Natural killer cell (primary cell): Measurements from ENCODE around the gene GAN. TPM values are rescaled to one million over a fixed set of nuclear protein-coding genes. Genes with fewer than 3 reads are reported as not detected.
A peak's percentile ranks its signal among the peaks of the same experiment; 100 is the strongest.

ENCODE experiments used
- ATAC-seq, 3 donors: fragments of 150-1000 bp in 2 of 3; fragments of 200-7000 bp in 1 of 3; cut with Tn5 transposase; 1 replicate in 1 of 3; 2 replicates in 2 of 3; pipeline ENCODE4 v1.10.0; 2021; ENCODE audit warnings: mild to moderate bottlenecking in 2 of 3, moderate library complexity in 2 of 3
- DNase-seq, 2 donors: peaks; one replicate each; pipeline versions ENCODE4 v3.0.0 to v3.0.0-alpha.2; 2013 to 2021; ENCODE audit warnings: mixed read lengths in 1 of 2
- H3K27ac ChIP-seq: one replicate; pipeline ENCODE4 v1.5.1; 2013; ENCODE audit warnings: mild to moderate bottlenecking, low read length
- H3K27me3 ChIP-seq: one replicate; pipeline ENCODE4 v1.6.1; 2013; ENCODE audit warnings: low read length; ENCODE audit not compliant: control insufficient read depth, insufficient read depth
- H3K36me3 ChIP-seq: one replicate; pipeline ENCODE4 v1.6.1; 2013; ENCODE audit warnings: low read length; ENCODE audit not compliant: control insufficient read depth, insufficient read depth
- H3K4me1 ChIP-seq: one replicate; pipeline ENCODE4 v1.6.1; 2013; ENCODE audit warnings: low read length; ENCODE audit not compliant: control insufficient read depth, insufficient read depth
- H3K4me3 ChIP-seq: one replicate; pipeline ENCODE4 v1.5.1; 2013; ENCODE audit warnings: low read length
- H3K9me3 ChIP-seq: one replicate; pipeline ENCODE4 v1.6.1; 2013; ENCODE audit warnings: low read length; ENCODE audit not compliant: control insufficient read depth, insufficient read depth
- H3K27ac Mint-ChIP-seq, 2 donors: one replicate each; pipeline ENCODE4 v1.8.0; 2022; ENCODE audit warnings: mild to moderate bottlenecking in 2 of 2, mixed read lengths in 2 of 2, moderate library complexity in 1 of 2
- H3K27me3 Mint-ChIP-seq, 2 donors: one replicate each; pipeline ENCODE4 v1.8.0; 2022; ENCODE audit warnings: low read depth in 2 of 2, mixed read lengths in 2 of 2
- H3K36me3 Mint-ChIP-seq: one replicate; pipeline ENCODE4 v1.8.0; 2022; ENCODE audit warnings: mixed read lengths
- H3K4me1 Mint-ChIP-seq, 2 donors: one replicate each; pipeline ENCODE4 v1.8.0; 2022; ENCODE audit warnings: mixed read lengths in 2 of 2
- H3K4me3 Mint-ChIP-seq: one replicate; pipeline ENCODE4 v1.8.0; 2022; ENCODE audit warnings: mild to moderate bottlenecking, moderate library complexity, mixed read lengths
- H3K9me3 Mint-ChIP-seq, 2 donors: one replicate each; pipeline ENCODE4 v1.8.0; 2022; ENCODE audit warnings: mixed read lengths in 2 of 2
- CTCF ChIP-seq: fragments of 200-600 bp; IDR thresholded peaks from one replicate; pipeline ENCODE4 v1.8.0; 2022; ENCODE audit warnings: antibody characterized with exemption
- WGBS: methylation state at CpG from one replicate; pipeline ENCODE4 v1.1.7; 2013; ENCODE audit warnings: missing lambda C conversion rate; ENCODE audit not compliant: insufficient coverage; 5-methylcytosine and 5-hydroxymethylcytosine counted together
- intact Hi-C: fragments of 100-400 bp; cut with micrococcal nuclease; formaldehyde crosslinking; loops from one replicate; pipeline ENCODE4 v1.14.2; 2022
- total RNA-seq, 4 donors: library from RNA; stranded (reverse); fragments of 120-200 nt in 1 of 4; gene quantifications; one replicate each; pipeline versions ENCODE4 v1.2.3 to v1.2.4, GENCODE V29; 2013 to 2022

Gene GAN
- total RNA-seq, 3 donors from 2014 or later (not counting 1 experiment from before 2014, with no cell fraction given): 5.9 to 9.9 (median 7.3) TPM

GRCh38 chr16:81431554-81432353 is 117.0 kb downstream of the GAN start:
- H3K9me3 ChIP-seq: no peaks in the 10 kb centered on the region
- no peak overlapping the region for H3K27ac ChIP-seq
- peaks cover 11 to 14% of the 10 kb centered on the region in 2 donors for H3K4me1 Mint-ChIP-seq
- ATAC-seq (no peak), DNase-seq (no peak)
- H3K27me3 Mint-ChIP-seq: no peaks in the 10 kb centered on the region
- H3K36me3 ChIP-seq: no peaks in the 10 kb centered on the region
- peaks cover 9% of the 10 kb centered on the region for H3K4me1 ChIP-seq
- intact Hi-C loops: no loop called here
- H3K4me3 ChIP-seq: no peak overlapping the region
- TF ChIP-seq CTCF: no peak
- WGBS: 89% methylated on average over 23 of the region's 23 CpGs
- H3K27ac Mint-ChIP-seq: peak overlapping the region in 1 of 2 donors; percentile 20
- no peaks in the 10 kb centered on the region for H3K27me3 ChIP-seq
- H3K4me3 Mint-ChIP-seq: no peak overlapping the region
- H3K36me3 Mint-ChIP-seq: no peaks in the 10 kb centered on the region
- H3K9me3 Mint-ChIP-seq: no peaks in the 10 kb centered on the region

- TF ChIP-seq CTCF: no peak
- Mint-ChIP-seq H3K9me3 (no peaks in the 10 kb centered on the region), H3K4me3 (no peak overlapping the region), H3K27ac (no peak overlapping the region), H3K36me3 (no peaks in the 10 kb centered on the region), H3K27me3 (peaks cover 0 to 2% of the 10 kb centered on the region in 2 donors), H3K4me1 (peaks cover 7 to 15% of the 10 kb centered on the region in 2 donors)
- no peaks in the 10 kb centered on the region for H3K36me3 ChIP-seq
- no peaks in the 10 kb centered on the region for H3K27me3 ChIP-seq
- intact Hi-C loops: no loop called here
- H3K9me3 ChIP-seq: no peaks in the 10 kb centered on the region
- peaks cover 12% of the 10 kb centered on the region for H3K4me1 ChIP-seq
- no peak for ATAC-seq
- H3K4me3 ChIP-seq: no peak overlapping the region
- WGBS: 54% methylated on average over 13 of the region's 14 CpGs
- H3K27ac ChIP-seq: no peak overlapping the region
- no peak for DNase-seq
Observed at GRCh38 chr16:81432937-81433557, 118.3 kb downstream of the GAN start.

- no peak for ATAC-seq
- H3K4me3 ChIP-seq: no peak overlapping the region
- H3K27me3 Mint-ChIP-seq: peaks cover 0 to 5% of the 10 kb centered on the region in 2 donors
- H3K36me3 ChIP-seq: no peaks in the 10 kb centered on the region
- WGBS: 91% methylated on average over 3 of the region's 3 CpGs
- intact Hi-C loops: no loop called here
- H3K9me3 Mint-ChIP-seq: no peaks in the 10 kb centered on the region
- DNase-seq: no peak
- H3K27ac Mint-ChIP-seq: no peak overlapping the region
- H3K36me3 Mint-ChIP-seq: no peaks in the 10 kb centered on the region
- no peaks in the 10 kb centered on the region for H3K9me3 ChIP-seq
- no peaks in the 10 kb centered on the region for H3K27me3 ChIP-seq
- no peak for TF ChIP-seq CTCF
- peaks cover 16% of the 10 kb centered on the region for H3K4me1 ChIP-seq
- peaks cover 16 to 22% of the 10 kb centered on the region in 2 donors for H3K4me1 Mint-ChIP-seq
- H3K4me3 Mint-ChIP-seq: no peak overlapping the region
- no peak overlapping the region for H3K27ac ChIP-seq
Observed at GRCh38 chr16:81435103-81435502, 120.3 kb downstream of the GAN start.
